Measurements from ENCODE around the gene ZNF385B.
"Not testable (repeated sequence)": the region's sequence is repeated elsewhere in the genome, so short reads cannot be mapped to it uniquely, and the experiment has no call there.

The ZNF385B gene

DNA sequence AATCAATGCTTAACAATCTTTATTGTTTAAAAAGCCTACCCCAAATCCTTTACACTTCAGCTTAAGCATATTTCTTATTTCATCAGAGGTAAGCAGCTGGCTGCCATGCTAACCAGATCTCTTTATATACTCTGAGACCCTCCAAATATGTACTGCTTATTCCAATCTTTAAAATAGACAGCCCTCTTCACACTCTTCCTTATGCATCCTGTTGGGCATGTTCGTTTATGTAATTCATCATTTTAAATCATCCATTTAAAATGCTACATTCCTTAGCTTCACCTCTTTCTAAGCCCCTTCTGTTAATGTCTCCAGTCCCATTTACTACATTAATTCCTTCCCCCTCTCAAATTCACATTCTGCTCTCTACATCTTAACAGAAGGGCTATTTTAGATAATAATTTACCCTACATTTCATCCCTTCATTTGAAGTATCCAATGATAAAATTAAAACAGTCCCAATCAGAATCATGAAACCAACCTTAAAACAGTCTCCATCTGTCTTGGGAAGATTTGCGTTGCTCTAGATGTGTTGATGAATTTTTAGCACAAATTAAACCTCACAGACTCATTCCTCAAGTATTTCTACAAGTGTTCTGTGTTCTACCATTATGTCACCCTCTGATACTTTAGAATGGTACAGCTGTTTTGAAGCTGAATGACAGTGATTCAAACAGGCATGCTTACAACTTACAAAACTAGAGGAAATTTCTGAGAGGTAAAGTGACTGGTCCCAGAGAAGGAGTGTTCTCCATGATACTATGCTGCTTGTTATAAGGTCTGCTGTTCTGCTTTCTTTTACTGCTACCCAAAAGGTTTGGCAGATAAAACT is 59.1 kb downstream of the ZNF385B start:
- DNase-seq (ENCODE audit: low read depth, low spot score) = no peak

DNA sequence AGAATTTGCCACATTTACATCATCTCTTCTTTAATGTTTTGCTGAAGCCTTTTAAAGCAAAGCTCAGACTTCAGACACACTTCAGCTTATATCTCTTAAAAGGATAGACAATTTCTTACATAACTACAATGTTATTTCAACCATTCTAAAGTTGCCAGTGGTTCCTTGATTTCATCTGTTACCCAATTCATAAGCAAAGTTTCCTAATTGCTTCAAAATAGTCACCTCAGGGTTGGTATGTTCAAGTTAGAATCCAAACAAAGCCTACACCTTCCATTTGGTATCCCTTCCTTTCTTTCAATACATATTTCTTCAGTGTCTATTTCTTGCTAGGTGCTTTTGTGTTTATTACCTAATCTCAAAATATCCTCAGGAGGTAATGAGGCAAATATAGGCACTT is 60.6 kb downstream of the ZNF385B start:
- no peak for DNase-seq (ENCODE audit: low read depth, low spot score)

DNA sequence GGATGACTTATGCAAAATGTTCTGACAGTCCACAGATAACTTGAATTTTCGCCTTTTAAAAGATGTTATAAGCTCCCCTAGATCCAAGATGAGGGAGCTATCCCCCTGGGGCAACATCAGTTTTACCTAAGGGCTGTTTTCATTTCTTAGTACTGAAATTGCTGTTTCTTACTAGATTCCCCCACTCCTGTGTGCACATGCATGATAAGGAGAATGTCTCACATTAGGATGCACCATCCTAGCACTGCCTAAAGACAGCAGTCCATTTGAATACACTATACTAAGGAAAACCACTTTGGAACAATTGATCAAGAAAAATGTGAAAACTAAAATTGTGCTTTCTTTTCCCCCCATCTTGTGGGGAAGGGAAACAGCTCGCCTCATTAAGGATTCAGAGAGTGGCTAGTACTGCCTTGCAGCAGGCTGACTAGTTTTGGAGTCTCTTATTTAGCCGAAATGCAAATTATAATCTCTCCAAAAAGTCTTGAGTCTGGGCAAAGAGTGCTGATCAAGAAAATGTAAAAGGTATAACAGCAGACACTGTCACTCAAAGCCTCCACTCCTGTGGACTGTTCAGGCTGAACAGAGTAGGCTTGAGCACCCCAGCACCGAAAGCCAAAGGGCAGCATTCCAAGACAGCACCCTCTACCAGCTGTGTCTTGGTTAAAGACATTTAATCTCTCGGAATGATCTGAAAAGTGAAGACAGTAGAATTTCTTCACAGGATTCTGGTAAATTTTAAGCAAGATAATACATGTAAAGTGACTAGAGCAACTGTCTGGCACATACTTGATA is 65.0 kb downstream of the ZNF385B start:
- DNase-seq (ENCODE audit: low read depth, low spot score) = no peak

DNA sequence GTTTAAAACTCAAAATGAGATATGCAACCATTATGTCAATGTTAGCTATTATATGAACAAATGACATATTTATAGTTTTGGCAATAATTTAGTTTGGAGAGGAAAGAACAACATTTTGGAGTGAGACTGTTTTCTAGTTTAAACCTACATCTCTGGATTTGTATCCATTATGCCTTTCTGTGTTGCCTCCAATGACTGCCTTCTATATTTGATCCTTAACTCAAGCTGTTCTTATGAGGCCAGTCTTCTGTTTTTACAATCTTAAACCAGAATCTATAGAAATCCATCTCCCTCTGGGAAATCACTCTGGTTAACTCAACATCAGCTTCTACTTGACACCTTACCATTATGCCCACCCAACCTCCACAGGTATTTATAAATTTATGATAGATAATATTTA is 67.5 kb downstream of the ZNF385B start:
- DNase-seq (ENCODE audit: low read depth, low spot score) = no peak

DNA sequence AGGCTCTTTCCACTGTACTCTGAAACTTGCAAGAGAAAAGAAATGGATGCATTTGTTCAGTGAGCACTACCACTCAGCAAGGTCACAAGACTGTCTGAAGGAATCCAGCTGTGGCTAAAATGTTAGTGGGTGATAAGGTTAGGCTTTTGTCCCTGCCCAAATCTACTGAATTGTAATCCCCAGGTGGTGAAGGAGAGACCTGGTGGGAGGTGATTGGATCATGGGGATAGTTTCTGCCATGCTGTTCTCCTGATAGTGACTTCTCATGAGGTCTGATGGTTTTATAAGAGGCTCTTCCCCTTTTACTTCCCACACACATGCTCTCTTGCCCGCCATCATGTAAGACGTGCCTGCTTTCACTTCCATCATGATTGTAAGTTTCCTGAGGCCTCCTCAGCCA is 68.2 kb downstream of the ZNF385B start:
- no peak for DNase-seq (ENCODE audit: low read depth, low spot score)

DNA sequence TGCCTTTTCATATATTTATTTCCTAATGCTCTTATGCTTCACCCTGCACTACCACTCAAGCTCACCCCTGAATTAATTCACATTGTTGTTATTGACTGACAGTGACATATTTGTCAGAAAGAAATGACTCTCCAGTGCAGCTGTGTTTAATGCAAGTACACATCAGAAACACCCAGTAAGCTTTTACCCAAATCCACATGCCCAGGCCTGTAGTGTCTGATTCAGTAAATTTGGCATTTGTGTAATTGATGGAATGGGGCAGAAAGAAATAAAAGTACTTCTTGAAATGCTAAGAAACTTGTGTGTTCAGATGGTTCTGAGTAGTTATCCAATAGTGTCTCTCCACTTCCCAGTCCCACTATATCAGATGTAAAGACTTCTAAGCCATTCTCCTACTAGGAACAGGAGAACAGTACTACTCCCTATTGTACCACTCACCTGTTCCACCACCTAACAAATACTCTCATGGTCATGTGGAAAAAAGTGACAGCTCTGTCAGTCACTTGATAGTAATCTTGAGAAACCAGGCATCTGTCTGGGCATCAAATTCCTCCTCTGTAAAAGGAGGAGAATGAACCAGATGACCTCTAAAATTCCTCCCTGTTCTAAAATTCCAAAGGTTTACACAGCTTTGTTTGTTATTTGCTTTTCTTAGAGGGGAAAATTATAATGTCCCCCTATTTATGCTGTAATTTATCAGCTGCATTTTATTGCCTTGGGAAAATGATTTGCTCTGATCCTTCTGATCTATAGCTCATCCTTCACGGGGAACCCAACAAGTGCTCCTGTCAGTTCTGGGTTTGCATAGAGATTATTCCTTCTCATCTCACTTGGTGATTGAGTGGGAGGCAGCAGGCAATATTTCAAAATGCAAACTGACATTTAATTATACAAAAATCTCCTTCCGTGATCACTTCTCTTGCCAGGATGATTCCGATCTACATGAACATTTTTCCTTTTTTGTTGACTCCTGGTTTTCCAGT is 70.9 kb downstream of the ZNF385B start:
- no peak for DNase-seq (ENCODE audit: low read depth, low spot score)

DNA sequence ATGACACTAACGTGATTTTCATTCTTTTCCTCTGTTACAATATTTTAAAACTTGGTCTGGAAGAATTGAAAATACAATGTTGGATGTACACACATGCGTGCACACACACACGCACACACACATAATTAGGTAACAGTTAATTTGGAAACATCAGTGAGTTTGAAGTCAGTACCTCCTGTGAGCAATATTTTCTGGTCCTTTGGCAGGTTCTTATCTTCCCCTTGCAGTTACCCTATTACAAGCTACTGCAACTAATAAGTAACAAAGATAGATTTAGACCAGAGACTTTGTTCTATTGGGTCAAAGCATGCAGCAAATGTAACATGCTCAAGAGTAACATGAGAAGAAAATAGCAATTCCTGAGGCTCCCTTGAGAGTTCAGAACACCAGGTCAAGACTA is 73.3 kb downstream of the ZNF385B start:
- DNase-seq (ENCODE audit: low read depth, low spot score) = no peak

DNA sequence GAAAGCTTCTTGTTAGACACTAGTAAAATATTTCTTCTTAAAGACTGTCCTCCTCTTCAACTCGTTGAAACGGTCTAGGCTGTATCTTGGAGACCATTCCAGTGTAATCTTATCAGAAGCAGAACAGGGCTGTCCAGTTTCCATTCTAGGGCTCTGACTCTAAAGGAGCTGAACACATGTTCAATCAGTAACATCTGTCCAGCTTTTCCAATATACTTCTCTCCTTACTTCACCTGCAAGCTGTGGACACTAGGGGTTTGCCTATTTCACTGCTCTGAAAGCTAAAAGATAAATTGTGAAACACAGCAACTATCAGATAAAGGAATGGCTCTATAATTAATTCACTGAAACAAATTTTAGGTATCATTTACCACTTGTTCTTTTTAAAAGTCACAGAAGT is 73.8 kb downstream of the ZNF385B start:
- no peak for DNase-seq (ENCODE audit: low read depth, low spot score)

DNA sequence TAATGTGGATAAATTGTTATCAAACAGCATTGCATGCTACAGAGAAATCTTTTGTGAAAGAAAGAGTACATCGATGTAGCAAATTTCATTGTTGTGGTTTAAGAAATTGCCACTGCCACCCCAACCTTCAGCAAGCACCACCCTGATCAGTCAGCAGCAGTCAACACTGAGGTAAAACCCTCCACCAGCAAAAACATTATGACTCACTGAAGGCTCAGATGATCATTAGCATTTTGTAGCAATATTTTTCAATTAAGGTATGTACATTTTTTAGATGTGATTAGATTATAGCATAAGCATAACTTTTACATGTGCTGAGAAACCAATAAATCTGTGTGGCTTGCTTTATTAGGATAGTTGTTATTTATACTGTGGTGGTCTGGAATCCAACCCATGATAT is 75.5 kb downstream of the ZNF385B start:
- no peak for DNase-seq (ENCODE audit: low read depth, low spot score)

DNA sequence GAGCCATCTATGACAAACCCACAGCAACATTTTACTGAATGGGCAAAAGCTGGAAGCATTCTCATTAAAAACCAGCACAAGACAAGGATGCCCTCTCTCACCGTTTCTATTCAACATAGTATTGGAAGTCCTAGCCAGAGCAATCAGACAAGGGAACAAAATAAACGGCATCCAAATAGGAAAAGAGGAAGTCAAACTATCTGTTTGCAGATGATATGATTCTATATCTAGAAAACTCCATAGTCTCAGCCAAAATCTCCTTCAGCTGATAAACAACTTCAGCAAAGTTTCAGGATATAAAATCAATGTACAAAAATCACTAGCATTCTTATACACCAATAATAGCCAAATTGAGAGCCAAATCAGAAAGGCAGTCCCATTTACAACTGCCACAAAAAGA is 79.1 kb downstream of the ZNF385B start:
- not testable (repeated sequence) for DNase-seq (ENCODE audit: low read depth, low spot score)

DNA sequence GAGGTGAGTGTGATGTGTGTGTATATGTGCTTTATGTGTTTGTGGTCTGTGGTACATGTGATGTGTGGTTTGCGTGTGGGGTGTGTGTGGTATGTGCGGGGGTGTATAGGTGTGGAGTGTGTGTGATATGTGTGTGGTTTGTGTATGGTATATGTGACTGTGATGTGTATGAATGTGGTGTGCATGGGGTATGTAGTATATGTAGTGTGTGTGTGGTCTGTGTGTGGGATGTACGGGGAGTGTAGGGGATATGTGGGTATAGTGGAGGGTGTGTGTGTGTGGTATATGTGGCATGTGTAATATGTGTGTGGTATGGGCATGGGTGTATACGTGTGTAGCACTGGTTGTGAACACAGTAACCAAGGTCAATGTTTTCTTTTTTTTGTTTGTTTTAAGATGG is 87.4 kb downstream of the ZNF385B start:
- no peak for DNase-seq (ENCODE audit: low read depth, low spot score)

DNA sequence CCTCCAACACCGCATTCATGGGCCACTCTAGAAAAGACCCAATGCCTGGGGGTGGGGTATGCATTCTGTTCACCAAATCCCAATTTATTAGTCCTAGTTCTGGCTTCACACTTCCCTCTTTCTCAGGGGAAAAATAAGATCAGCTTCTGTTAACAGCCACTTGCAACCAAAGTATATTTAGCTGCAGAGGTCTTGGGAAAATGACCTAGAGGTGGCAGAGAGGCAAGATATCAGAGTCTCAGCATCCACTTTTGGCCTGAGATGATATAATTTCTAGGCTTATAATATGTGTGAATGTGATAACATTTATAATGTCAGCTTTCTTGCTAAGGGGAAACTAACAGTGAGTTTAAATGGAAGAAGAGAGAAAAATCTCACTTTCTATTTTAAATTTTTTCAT is 89.1 kb downstream of the ZNF385B start:
- no peak for DNase-seq (ENCODE audit: low read depth, low spot score)

DNA sequence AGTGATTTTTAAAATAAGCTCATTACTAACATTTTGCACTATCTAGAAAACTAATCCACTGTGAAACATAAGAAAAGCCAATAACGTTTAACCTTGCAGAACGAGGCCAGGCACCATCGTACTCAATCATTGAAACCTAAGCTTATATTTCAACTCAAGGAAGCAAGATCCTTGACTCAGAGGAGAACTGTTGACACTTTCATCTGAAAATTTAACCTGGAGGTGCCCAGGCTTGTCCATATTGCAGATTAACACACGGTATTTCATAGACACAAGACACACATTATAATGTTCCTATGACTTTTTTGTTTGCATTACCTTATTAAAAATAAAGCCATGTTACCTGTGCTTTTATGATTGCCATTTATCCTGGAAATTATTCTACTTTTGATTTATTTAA is 89.6 kb downstream of the ZNF385B start:
- DNase-seq (ENCODE audit: low read depth, low spot score) = no peak

DNA sequence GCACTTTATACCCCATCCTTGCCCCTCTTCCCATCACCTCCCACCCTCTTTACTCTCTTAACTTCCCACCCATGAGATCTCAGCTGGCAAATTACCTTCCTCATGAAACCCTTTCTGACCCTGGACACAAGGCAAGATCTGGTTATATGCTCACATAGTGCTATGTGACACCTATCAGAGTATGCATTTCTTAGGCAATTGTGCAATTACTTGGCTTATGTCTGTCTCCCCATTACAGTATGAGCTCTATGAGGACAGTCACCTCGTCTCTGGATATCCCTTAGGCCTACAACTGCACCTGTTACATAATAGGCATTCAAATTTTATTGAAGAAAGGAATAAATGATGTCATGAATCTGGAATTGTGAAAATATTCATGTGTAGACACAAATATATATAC is 91.4 kb downstream of the ZNF385B start:
- DNase-seq (ENCODE audit: low read depth, low spot score) = no peak

DNA sequence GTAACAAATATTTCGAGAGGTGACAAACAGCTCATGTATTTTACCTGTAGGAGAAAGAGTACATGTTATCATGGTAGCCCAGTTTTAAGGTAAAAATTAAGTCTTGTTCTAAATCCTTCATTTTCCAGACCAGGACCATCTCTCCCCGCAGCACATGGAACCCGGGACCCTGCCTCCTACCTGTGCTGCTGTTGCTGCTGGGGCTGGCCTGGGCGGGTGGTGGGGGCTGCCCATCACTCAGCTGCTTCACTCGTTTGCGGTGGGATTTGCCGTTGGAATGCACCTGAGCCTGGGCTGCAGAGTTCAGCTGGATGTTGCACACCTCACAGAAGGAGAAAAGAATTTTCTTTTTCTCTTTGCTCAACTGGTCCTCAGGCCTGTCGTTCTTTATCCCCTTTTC is 92.1 kb downstream of the ZNF385B start:
- DNase-seq (ENCODE audit: low read depth, low spot score) = no peak

DNA sequence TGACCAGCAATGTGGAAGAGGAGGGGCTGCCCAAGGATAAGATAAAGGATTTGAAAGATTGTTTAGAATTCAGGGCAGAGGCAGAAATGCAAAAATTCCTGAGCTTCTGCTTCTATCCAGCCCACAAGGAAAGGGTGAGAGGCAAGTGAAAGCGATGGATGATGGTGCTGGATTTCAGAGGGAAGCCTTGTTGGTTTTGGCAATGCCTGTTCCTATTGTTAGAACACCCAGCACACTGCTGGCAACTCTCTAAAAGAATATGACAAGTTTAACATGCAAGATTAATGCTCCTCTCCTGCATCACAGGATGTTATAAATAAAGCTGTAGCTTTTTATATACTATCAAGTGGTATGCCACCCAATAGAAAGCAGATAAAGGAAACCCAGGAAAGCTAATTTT is 92.6 kb downstream of the ZNF385B start:
- no peak for DNase-seq (ENCODE audit: low read depth, low spot score)

DNA sequence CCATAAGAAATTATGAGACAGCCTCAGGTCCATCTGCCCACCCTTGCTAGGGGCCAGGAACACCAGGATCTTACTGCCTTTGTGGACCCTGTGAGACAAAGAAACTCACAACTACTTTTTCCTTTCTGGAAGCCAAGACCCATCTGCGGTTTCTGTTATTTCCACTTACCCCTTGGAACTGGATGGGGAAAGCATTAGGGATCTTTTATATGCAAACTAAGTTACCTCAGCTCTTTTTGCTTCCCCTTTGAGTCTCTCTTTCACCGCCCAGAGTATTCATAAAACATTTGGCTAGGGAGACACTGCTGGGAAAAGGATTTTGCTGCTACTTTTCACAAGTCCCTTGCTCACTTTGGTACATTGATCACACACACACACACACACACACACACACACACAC is 95.7 kb downstream of the ZNF385B start:
- DNase-seq (ENCODE audit: low read depth, low spot score) = no peak

DNA sequence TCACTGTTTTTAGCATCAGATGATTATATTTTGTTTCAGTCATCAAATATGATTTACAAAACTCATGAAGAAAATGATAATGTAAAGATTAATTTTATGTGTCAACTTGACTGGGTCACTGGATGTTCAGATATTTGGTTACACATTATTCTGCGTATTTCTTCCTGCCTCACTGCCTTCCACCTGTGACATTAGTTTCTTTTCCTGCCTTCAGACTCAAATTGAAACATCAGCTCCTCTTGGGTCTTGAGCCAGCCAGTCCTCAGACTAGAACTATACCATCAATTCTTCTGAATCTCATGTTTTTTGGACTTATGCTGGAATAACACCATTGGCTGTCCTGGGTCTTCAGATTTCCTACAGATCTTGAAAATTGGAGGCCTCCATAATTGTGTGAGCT is 96.7 kb downstream of the ZNF385B start:
- DNase-seq (ENCODE audit: low read depth, low spot score) = no peak

DNA sequence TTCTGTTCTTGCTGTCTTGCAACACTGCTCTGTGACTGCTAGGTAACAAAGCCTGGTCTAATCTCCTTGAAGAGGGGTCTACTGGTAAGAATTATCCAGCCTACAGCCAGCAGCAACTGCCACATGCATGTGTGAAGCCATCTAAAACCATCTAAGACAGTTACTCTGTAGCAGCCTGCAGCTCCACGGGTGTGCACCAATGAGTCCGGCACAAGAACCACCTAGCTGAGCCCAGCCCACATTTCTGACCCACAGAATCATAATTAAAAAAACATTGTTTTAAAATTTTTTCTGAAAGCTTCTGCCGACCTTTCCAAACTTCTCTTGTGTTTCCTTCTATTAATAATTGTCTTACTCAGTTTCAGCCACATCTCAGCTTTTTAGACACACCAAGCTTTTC is 102.8 kb downstream of the ZNF385B start:
- DNase-seq (ENCODE audit: low read depth, low spot score) = no peak

DNA sequence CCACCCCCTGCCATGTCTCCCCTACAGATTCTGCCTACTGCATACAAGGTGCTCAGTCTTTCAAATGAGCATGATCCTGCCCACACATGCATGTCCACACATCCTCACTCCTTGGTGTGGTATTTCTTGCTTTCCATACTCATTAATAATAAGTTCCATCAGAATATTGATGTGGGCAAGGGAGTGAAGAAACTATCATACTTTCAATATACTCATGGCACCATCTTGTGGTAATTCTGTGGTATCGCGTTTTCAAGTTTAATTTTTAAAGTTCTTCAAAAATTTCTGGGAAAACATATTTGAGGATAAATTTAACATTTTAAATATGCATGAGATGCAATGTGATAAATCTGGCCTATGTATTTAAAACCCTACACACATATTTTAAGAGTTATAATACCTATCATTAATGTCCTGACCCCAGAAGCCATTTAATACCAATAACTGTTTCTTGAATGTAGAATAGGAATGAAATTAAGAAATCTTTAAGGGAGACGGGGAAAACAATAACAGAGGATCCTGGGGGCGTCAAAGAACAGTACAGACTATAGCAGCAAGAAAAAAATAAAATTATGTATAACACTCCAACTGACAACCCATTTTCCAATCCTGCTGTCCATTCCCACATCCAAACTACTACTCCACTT is 110.1 kb downstream of the ZNF385B start:
- no peak for DNase-seq (ENCODE audit: low read depth, low spot score)

DNA sequence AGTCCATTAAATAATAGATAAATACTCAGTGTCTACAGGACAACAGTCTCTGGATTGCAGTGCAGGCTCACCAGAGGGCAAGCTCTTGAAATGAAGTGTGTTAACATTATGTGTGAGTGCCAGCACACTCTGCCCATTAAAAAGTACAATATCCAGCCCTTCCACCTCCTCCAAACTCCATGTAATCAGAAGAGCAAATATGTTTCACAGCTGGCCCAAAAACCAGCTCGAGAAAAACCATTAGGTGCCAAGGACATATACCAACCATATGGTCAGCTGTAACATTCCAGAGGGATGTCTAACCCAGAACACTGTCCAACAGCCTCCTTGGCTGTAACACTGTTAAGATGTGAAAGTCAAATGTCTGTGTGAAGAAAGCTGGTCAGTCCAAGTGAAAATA is 112.2 kb downstream of the ZNF385B start:
- no peak for DNase-seq (ENCODE audit: low read depth, low spot score)
